ENCODE results near the gene GOLGA3. TPM values are rescaled to one million over a fixed set of nuclear protein-coding genes. Genes with fewer than 3 reads are reported as not detected.
A peak's percentile ranks its signal among the peaks of the same experiment; 100 is the strongest.

Gene GOLGA3
- total RNA-seq, 2 experiments from 2014 or later, result 63.8 to 64.7 TPM

DNA sequence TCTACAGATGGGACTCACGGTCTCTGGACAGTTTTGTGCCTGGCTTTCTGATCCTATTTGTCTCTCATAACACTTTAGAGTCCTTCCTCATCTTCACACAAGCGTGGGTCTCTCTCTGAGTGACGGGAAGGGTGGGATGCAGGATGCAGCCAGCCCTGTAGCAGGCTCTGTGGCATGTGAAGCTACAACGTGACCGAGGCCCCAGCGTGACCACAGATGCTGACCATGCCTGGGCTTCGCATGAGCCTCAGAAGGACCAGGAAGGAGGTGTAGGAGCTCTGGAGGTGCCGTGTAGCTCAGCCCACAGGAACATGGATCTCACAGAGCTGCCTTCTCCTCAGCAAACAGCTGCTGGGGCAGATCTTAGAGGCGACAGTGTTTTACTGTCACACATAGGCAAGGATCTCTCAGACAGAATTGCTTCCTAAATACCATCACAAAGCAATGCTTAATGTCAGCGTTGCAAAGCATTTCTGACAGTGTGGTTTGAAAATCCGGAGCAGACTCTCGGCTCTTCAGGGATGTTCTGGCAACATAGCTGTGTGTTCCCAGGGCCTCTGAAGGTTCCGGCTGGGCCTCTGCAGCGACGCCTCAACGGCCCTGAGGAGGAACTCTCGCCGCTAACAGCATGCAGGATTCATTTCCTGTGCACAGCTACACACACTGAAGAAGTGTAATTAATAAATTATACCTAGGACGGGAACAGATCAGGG lies 88.9 kb downstream of the GOLGA3 start:
- POLR2A ChIA-PET, result no interaction called here
- H3K36me3 Mint-ChIP-seq, result peaks cover 41% of the 10 kb centered on the region
- ATAC-seq (ENCODE audit: low read depth) (no peak), DNase-seq (no peak)
- no peaks in the 10 kb centered on the region for H3K9me3 Mint-ChIP-seq
- H3K27ac Mint-ChIP-seq, result no peak overlapping the region
- H3K27me3 Mint-ChIP-seq, result no peaks in the 10 kb centered on the region
- no peak overlapping the region for H3K4me3 Mint-ChIP-seq
- peaks cover 7% of the 10 kb centered on the region for H3K4me1 Mint-ChIP-seq

DNA sequence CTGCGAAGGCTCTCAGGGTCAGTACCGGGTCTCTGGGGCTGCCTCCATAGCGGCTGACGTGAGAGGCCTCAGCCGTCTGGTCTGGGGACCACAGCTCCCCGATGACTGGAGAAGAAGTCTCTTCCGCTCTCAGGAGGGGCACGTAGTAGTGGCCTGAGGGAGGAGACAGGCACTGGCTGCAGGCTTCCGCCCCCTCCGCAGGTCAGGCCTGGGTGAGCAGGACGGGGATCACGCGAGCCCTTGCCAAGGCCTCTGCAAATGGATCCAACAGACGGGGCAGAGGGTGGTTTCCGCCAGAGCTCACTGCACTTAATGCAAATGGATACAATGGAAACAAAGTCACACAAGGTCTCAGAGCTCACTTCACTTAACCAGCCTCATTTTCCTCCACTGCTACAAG lies 91.8 kb downstream of the GOLGA3 start:
- Mint-ChIP-seq H3K27me3 (no peaks in the 10 kb centered on the region), H3K36me3 (peaks cover 40% of the 10 kb centered on the region), H3K9me3 (no peaks in the 10 kb centered on the region), H3K4me3 (no peak overlapping the region), H3K4me1 (peaks cover 2% of the 10 kb centered on the region), H3K27ac (no peak overlapping the region)
- no peak for DNase-seq
- no peak for ATAC-seq (ENCODE audit: low read depth)
- POLR2A ChIA-PET, result no interaction called here

DNA sequence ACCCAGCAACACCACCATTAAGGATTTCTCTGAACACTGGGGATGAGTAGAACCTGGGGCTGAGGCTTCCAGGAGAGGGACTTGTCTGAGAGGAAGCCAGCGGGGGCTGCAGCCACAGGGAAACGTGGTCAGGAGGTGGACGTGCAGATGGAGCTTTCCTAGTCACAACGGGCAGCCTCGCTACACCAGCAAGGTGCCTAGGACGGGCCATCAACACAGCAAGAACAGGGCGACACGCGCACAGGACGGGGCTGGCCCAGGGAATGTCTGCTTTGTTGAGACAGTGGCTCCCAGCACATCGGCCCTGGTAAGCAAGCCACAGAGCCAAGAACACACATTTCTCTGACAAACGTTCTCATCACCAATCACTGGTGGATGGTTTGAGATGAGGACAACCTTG lies 92.3 kb downstream of the GOLGA3 start:
- POLR2A ChIA-PET, result no interaction called here
- H3K4me3 Mint-ChIP-seq, result no peak overlapping the region
- H3K27me3 Mint-ChIP-seq, result no peaks in the 10 kb centered on the region
- DNase-seq (no peak), ATAC-seq (ENCODE audit: low read depth) (no peak)
- no peak overlapping the region for H3K27ac Mint-ChIP-seq
- H3K9me3 Mint-ChIP-seq, result no peaks in the 10 kb centered on the region
- no peaks in the 10 kb centered on the region for H3K4me1 Mint-ChIP-seq
- peaks cover 43% of the 10 kb centered on the region for H3K36me3 Mint-ChIP-seq

DNA sequence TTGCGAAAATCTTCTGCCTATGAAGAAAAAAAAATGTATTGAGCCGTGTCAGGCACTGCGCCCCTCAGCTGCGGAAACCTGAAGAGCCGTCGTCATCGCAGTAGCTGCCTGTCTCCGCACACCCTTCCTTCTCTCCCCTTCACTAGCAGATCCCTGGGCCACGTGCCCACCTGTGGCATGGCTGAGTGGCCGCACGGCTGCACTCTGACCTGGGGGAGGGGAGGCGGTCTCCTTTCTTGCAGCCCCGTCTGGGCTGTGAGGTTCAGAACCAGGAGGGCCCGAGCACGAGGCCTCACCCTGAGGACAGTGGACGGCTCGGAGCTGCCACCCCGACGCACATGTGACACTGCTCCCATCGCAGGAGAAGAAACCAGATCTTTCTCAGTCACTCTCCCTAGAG lies 93.2 kb downstream of the GOLGA3 start:
- no peak overlapping the region for H3K4me3 Mint-ChIP-seq
- POLR2A ChIA-PET, result interaction anchor here (1.3 kb wide), 1 partner anchor 9 kb away, joined by 4 read pairs; no protein-coding TSS in a partner anchor
- H3K4me1 Mint-ChIP-seq, result no peaks in the 10 kb centered on the region
- H3K9me3 Mint-ChIP-seq, result no peaks in the 10 kb centered on the region
- no peak overlapping the region for H3K27ac Mint-ChIP-seq
- ATAC-seq (ENCODE audit: low read depth), result no peak
- H3K27me3 Mint-ChIP-seq, result no peaks in the 10 kb centered on the region
- peaks cover 44% of the 10 kb centered on the region for H3K36me3 Mint-ChIP-seq
- DNase-seq, result no peak

DNA sequence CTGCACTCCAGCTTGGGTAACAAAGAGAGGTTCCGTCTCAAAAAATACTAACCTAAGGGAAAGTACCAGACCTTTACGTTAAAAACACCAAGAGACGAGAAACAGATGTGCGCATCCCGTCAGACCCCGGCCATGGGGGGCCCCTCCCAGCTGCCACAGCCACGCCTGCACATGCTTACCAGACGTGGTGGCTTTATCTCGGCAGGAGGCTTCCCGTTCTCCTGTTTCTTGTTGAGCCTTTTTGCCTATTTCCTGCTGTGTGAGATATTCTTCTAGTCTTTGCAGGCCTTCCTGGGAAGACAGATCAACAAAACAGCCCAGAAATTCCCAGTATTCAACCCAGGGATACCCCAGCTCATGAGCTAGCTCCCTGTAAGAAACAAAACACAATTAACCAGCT lies 94.5 kb downstream of the GOLGA3 start:
- DNase-seq (no peak), ATAC-seq (ENCODE audit: low read depth) (no peak)
- Mint-ChIP-seq H3K4me1 (no peaks in the 10 kb centered on the region), H3K4me3 (no peak overlapping the region), H3K27ac (no peak overlapping the region), H3K9me3 (no peaks in the 10 kb centered on the region), H3K27me3 (no peaks in the 10 kb centered on the region), H3K36me3 (peaks cover 46% of the 10 kb centered on the region)
- POLR2A ChIA-PET, result interaction anchor here (1.3 kb wide), 1 partner anchor 8 kb away, joined by 4 read pairs; no protein-coding TSS in a partner anchor

DNA sequence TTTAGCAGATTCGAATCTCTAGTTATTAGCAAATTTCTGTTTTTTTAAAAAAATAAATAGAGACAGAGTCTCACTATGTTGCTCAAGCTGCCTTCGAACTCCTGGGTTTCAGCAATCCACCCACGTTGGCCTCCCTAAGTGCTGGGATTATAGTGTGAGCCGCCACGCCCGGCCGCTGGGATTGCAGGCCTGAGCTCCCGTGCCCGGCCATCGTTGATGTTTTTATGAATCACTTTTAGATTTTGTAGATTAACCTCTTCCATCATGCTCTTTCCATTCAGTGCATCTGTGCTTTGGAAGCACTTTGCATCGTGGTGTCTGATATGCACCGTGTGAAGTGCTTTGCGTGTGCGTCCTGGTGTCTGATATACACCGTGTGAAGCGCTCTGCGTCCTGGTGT lies 97.1 kb downstream of the GOLGA3 start:
- POLR2A ChIA-PET, result no interaction called here
- H3K27me3 Mint-ChIP-seq, result no peaks in the 10 kb centered on the region
- DNase-seq (no peak), ATAC-seq (ENCODE audit: low read depth) (no peak)
- H3K4me3 Mint-ChIP-seq, result no peak overlapping the region
- H3K9me3 Mint-ChIP-seq, result no peaks in the 10 kb centered on the region
- peaks cover 57% of the 10 kb centered on the region for H3K36me3 Mint-ChIP-seq
- H3K4me1 Mint-ChIP-seq, result no peaks in the 10 kb centered on the region
- no peak overlapping the region for H3K27ac Mint-ChIP-seq

DNA sequence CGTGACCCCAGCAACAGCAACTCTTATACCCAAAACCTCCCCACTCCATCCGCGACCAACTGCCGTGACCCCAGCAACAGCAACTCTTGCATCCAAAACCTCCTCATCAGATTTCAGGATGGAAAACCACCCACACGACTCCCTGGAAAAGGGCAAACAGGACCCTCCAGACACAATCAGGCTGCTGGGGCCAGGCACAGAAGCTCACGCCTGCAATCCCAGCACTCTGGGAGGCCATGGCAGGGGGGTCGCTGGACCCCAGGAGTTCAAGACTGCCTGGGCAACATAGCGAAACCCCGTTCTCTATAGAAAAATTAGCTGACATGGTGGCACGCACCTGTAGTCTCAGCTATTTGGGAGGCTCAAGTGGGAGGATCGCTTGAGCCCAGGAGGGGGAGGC lies 98.3 kb downstream of the GOLGA3 start:
- H3K9me3 Mint-ChIP-seq, result no peaks in the 10 kb centered on the region
- ATAC-seq (ENCODE audit: low read depth), result peak; percentile 13
- no peak overlapping the region for H3K4me3 Mint-ChIP-seq
- H3K27ac Mint-ChIP-seq, result no peak overlapping the region
- H3K4me1 Mint-ChIP-seq, result peaks cover under 1% of the 10 kb centered on the region
- no peak for DNase-seq
- POLR2A ChIA-PET, result no interaction called here
- H3K36me3 Mint-ChIP-seq, result peaks cover 65% of the 10 kb centered on the region
- H3K27me3 Mint-ChIP-seq, result no peaks in the 10 kb centered on the region

DNA sequence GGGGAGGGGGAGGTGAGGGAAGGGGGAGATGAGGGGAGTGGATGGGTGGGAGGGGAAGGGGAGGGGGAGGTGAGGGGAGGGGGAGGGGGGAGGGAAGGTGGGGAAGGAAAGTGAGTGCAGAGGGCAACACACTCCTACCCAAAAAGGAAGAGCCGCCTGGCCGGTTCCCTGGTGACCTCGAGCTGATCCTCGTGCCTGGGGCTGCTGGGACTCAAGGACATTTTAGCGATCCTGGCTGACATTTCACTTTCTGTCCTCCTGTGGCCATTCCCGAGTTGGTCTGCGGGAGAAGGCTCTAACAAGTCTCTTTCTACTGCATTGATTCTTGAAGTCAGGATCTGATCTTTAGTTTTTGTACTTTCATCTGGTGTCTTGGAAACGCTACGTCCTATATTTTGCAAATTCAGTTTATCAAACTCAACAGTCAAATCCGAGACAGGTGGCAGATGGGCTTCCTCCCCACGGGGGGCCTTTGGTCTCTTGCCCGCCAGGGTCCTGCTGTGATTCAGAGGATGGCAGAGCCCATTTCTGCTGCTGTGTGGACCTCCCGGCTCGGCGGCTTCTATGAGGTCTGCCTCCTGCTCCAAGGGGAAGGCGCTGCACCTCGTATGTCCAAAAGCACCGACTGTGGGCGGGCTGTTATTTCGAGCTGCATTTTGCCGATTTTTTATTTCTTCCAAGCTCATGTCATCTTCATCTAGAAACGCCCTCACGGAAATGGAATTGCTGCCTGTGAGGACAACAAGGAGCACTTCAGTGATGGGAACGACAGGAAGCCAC lies 98.9 kb downstream of the GOLGA3 start:
- DNase-seq (no peak), ATAC-seq (ENCODE audit: low read depth) (no peak)
- Mint-ChIP-seq H3K36me3 (peaks cover 66% of the 10 kb centered on the region), H3K4me1 (peaks cover 2% of the 10 kb centered on the region), H3K4me3 (no peak overlapping the region), H3K27me3 (no peaks in the 10 kb centered on the region), H3K9me3 (no peaks in the 10 kb centered on the region), H3K27ac (no peak overlapping the region)
- POLR2A ChIA-PET, result no interaction called here

DNA sequence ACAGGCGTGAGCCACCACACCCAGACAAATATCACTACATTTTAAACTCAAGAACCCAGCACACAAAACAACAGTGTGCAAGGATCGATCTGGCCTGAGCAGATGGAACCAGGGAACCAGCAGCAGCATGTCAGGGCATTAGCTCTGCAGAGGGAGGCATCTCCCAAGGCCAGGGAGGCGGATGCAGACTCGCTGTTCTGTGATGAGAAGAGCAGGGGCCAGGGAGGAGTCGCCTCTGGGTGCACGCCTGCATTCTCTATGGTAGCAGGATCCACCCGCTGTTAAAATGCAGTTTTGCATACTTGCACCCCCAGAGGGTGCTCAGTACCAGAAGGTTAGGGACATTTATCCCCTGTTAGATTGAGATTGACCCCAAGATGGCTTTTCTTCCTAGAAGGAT lies 100.2 kb downstream of the GOLGA3 start:
- no peak for ATAC-seq (ENCODE audit: low read depth)
- Mint-ChIP-seq H3K4me1 (peaks cover 2% of the 10 kb centered on the region), H3K27ac (peak overlapping the region; percentile 24), H3K27me3 (no peaks in the 10 kb centered on the region), H3K36me3 (peaks cover 59% of the 10 kb centered on the region), H3K4me3 (no peak overlapping the region), H3K9me3 (no peaks in the 10 kb centered on the region)
- DNase-seq, result no peak
- POLR2A ChIA-PET, result no interaction called here

DNA sequence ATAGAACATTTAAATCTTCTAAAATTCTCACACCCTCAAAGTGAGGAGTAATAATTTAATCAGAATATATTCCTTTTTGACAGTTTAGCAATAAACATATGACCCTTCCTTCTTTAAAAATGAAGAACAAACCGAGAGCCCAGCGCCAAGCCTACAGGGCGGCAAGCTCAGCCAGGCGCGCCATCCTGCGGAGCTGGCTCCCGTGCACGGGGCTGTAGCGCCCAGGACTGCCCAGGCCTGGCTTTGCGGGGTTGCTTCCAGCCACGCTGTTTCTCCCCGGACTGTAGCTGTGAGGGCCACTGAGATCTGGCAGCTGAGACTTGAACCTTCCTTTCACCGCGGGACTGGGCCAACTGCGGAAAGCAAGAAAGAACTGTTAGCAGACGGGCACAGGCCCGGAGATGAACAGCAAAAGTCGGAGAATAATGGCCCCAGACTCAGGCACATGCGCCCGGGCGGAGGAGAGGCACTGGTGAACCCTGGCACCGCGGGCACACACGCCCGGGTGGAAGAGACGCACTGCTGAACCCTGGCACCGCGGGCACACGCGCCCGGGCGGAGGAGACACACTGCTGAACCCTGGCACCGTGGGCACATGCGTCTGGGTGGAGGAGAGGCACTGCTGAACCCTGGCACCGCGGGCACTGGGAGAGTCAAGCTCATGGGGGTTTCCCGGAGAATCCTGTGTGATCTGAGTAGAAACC lies 101.4 kb downstream of the GOLGA3 start:
- Mint-ChIP-seq H3K36me3 (peaks cover 47% of the 10 kb centered on the region), H3K9me3 (no peaks in the 10 kb centered on the region), H3K27me3 (no peaks in the 10 kb centered on the region), H3K4me1 (peaks cover 2% of the 10 kb centered on the region), H3K4me3 (no peak overlapping the region), H3K27ac (no peak overlapping the region)
- DNase-seq (no peak), ATAC-seq (ENCODE audit: low read depth) (no peak)
- POLR2A ChIA-PET, result no interaction called here

DNA sequence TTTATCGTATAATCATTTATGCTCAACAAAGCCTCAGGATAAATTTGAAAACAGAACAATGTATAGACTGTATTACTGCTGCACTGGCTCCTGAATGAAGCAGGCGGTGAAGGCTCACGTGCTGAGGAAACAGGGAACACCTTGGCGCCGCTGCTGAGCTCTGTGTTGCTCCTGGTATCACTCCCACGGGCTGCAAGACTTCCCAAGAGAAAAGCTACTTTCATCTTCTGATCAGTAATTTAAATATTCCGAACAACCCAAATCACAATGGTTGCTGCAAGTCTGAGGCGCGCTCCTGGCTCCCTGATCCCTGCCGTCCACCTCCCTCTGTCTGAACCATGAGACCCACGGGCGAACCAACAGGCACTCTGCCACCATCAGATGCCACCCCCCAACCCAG lies 102.3 kb downstream of the GOLGA3 start:
- Mint-ChIP-seq H3K27ac (no peak overlapping the region), H3K27me3 (no peaks in the 10 kb centered on the region), H3K9me3 (no peaks in the 10 kb centered on the region), H3K4me1 (peaks cover 2% of the 10 kb centered on the region), H3K4me3 (no peak overlapping the region), H3K36me3 (peaks cover 41% of the 10 kb centered on the region)
- POLR2A ChIA-PET, result interaction anchor here (1.0 kb wide), 1 partner anchor 9 kb away, joined by 4 read pairs; no protein-coding TSS in a partner anchor
- ATAC-seq (ENCODE audit: low read depth) (no peak), DNase-seq (no peak)

DNA sequence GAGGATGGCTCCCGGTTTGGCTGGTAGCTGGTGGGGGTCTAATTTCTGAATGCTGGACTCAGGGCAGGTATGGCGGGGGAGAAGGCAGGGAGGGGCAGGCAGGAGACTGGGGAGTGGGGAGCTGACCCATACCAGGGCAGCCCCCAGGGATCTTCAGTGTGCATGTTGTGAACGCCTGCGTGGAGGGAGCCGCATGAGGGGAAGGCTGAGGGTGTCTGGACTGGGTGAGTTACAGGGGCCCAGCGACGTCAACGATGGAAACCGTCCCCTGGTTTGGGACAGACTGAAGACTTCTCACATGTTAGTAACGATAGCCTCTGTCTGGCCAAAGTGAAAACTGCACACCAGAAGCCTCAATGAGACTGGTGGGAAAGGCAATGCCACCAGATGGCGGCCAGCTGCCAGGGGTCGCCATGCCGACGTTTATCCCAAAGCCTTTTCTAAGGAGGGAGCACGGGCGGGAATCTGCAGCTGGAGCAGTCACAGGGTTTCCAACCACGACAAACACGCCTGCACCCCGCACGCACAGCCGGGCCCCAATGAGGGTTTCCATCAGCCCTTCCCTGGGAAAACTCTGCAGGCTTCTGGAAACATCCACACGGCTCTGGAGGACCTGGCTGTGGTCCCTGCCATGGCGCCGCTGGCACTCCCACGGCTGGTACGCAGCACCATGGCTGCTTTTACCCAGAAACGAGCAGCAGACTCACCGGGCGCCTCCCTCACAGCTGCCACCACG lies 104.0 kb downstream of the GOLGA3 start:
- Mint-ChIP-seq H3K9me3 (no peaks in the 10 kb centered on the region), H3K36me3 (peaks cover 37% of the 10 kb centered on the region), H3K27ac (no peak overlapping the region), H3K27me3 (no peaks in the 10 kb centered on the region), H3K4me1 (peaks cover 2% of the 10 kb centered on the region), H3K4me3 (no peak overlapping the region)
- POLR2A ChIA-PET, result no interaction called here
- no peak for DNase-seq
- no peak for ATAC-seq (ENCODE audit: low read depth)

DNA sequence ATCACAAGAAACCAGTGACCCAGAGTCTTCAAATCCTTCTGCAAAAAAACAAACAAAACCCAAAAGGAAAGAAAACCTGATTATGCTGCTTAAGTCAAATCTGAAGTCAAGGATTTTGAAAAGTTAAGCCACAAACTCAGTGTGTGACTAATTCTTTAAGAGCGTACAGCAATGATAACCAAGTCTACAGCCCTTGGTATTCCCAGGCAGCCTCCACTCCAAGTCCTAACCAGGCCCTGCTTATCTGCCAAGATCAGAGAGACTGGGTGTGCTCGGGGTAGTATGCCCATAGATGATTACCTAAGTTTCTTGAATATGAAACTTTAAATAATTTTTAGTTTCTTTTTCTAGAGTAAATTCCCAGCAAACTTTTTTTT lies 104.9 kb downstream of the GOLGA3 start:
- Mint-ChIP-seq H3K9me3 (no peaks in the 10 kb centered on the region), H3K4me3 (no peak overlapping the region), H3K36me3 (peaks cover 31% of the 10 kb centered on the region), H3K4me1 (peaks cover 2% of the 10 kb centered on the region), H3K27ac (no peak overlapping the region), H3K27me3 (no peaks in the 10 kb centered on the region)
- POLR2A ChIA-PET, result no interaction called here
- no peak for ATAC-seq (ENCODE audit: low read depth)
- DNase-seq, result no peak
